ENCODE measurements around the gene PTAFR.

- TF ChIP-seq POLR2AphosphoS5 (IDR thresholded peaks at IDR 0.05; ENCODE audit: low read depth, low read length) (no peak), FOXP2 (optimal IDR thresholded peaks at IDR 0.05; ENCODE audit: borderline replicate concordance, extremely low read depth, extremely low read length, insufficient read depth) (no peak), SIN3A (IDR thresholded peaks at IDR 0.05; ENCODE audit: borderline replicate concordance, insufficient read depth, low read length) (no peak)
- TF ChIP-seq, protein P1, sequence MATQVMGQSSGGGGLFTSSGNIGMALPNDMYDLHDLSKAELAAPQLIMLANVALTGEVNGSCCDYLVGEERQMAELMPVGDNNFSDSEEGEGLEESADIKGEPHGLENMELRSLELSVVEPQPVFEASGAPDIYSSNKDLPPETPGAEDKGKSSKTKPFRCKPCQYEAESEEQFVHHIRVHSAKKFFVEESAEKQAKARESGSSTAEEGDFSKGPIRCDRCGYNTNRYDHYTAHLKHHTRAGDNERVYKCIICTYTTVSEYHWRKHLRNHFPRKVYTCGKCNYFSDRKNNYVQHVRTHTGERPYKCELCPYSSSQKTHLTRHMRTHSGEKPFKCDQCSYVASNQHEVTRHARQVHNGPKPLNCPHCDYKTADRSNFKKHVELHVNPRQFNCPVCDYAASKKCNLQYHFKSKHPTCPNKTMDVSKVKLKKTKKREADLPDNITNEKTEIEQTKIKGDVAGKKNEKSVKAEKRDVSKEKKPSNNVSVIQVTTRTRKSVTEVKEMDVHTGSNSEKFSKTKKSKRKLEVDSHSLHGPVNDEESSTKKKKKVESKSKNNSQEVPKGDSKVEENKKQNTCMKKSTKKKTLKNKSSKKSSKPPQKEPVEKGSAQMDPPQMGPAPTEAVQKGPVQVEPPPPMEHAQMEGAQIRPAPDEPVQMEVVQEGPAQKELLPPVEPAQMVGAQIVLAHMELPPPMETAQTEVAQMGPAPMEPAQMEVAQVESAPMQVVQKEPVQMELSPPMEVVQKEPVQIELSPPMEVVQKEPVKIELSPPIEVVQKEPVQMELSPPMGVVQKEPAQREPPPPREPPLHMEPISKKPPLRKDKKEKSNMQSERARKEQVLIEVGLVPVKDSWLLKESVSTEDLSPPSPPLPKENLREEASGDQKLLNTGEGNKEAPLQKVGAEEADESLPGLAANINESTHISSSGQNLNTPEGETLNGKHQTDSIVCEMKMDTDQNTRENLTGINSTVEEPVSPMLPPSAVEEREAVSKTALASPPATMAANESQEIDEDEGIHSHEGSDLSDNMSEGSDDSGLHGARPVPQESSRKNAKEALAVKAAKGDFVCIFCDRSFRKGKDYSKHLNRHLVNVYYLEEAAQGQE (IDR thresholded peaks at IDR 0.05; ENCODE audit: insufficient read depth in 1 of 2, low read depth in 2 of 2, low read length in 2 of 2) = no peak
Measured at GRCh38 chr1:28099050-28099769, 77.3 kb downstream of the PTAFR start.
